Keratinocyte (primary cell): ENCODE measurements around the gene CLEC16A.

Experiments
- EZH2 ChIP-seq: IDR thresholded peaks from one replicate; pipeline ENCODE4 v1.6.1; 2012; ENCODE audit warnings: inconsistent platforms, mild to moderate bottlenecking, low read length, moderate library complexity
- TF ChIP-seq, protein P1 (sequence below), 3 experiments: IDR thresholded peaks in 1 of 3; conservative IDR thresholded peaks in 1 of 3; optimal IDR thresholded peaks in 1 of 3; 2 replicates in 2 of 3; 3 replicates in 1 of 3; pipeline versions ENCODE3 to v1.5.1; 2011; ENCODE audit warnings: low read length in 3 of 3, mild to moderate bottlenecking in 3 of 3, moderate library complexity in 2 of 3, control low read depth in 1 of 3, inconsistent platforms in 1 of 3; ENCODE audit not compliant: insufficient read depth in 2 of 3; ENCODE audit errors: extremely low read depth in 1 of 3

GRCh38 chr16:11003141-11003540, 58.8 kb downstream of the CLEC16A start:
- TF ChIP-seq, protein P1, sequence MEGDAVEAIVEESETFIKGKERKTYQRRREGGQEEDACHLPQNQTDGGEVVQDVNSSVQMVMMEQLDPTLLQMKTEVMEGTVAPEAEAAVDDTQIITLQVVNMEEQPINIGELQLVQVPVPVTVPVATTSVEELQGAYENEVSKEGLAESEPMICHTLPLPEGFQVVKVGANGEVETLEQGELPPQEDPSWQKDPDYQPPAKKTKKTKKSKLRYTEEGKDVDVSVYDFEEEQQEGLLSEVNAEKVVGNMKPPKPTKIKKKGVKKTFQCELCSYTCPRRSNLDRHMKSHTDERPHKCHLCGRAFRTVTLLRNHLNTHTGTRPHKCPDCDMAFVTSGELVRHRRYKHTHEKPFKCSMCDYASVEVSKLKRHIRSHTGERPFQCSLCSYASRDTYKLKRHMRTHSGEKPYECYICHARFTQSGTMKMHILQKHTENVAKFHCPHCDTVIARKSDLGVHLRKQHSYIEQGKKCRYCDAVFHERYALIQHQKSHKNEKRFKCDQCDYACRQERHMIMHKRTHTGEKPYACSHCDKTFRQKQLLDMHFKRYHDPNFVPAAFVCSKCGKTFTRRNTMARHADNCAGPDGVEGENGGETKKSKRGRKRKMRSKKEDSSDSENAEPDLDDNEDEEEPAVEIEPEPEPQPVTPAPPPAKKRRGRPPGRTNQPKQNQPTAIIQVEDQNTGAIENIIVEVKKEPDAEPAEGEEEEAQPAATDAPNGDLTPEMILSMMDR (optimal IDR thresholded peaks at IDR 0.05 in 1 of 3, IDR thresholded peaks at IDR 0.05 in 1 of 3, conservative IDR thresholded peaks at IDR 0.05 in 1 of 3; ENCODE audit: extremely low read depth in 1 of 3, insufficient read depth in 2 of 3, low read length in 3 of 3), result no peak
- no peak for TF ChIP-seq EZH2
